B cell (primary cell): ENCODE results near the gene CCDC88B. TPM values are rescaled to one million over a fixed set of nuclear protein-coding genes. Genes with fewer than 3 reads are reported as not detected.

Source experiments
- ATAC-seq: fragments of 200-7000 bp; cut with Tn5 transposase; one replicate; pipeline ENCODE4 v1.10.0; 2021; ENCODE audit warnings: low read depth, mild to moderate bottlenecking, moderate number of reproducible peaks, moderate library complexity
- CTCF ChIA-PET: fragments of 350-600 bp; sonication (Branson Sonifier 250); formaldehyde crosslinking; loops from one replicate; lab custom pipeline; 2021; ENCODE audit warnings: antibody characterized with exemption, inconsistent platforms; lab: Charles Lee
- POLR2A ChIA-PET: fragments of 350-600 bp; sonication (Branson Sonifier 250); formaldehyde crosslinking; loops from one replicate; lab custom pipeline; 2021; ENCODE audit warnings: antibody characterized with exemption; lab: Charles Lee
- DNase-seq: peaks from one replicate; pipeline ENCODE4 v3.0.0; 2013
- H2AFZ ChIP-seq: 2 replicates; pipeline ENCODE4 v1.6.1; 2012; ENCODE audit warnings: mild to moderate bottlenecking, low read depth, low read length; ENCODE audit not compliant: insufficient read depth, poor library complexity, severe bottlenecking
- H3K27ac ChIP-seq, 2 donors: 1 replicate in 1 of 2; 2 replicates in 1 of 2; pipeline ENCODE4 v1.5.1; 2012 to 2013; ENCODE audit warnings: low read length in 2 of 2, mild to moderate bottlenecking in 2 of 2, moderate library complexity in 1 of 2
- H3K27me3 ChIP-seq, 4 experiments: fragments of 200-600 bp in 1 of 4; sonication (generic) in 1 of 4; replicated peaks in 1 of 4; 1 replicate in 2 of 4; 2 replicates in 2 of 4; pipeline versions ENCODE4 v1.6.1 to v1.7.0; 2013 to 2016; ENCODE audit warnings: low read length in 3 of 4, mild to moderate bottlenecking in 2 of 4, mixed read lengths in 1 of 4, moderate library complexity in 1 of 4; ENCODE audit not compliant: insufficient read depth in 4 of 4, control insufficient read depth in 3 of 4; ENCODE audit errors: control extremely low read depth in 1 of 4
- H3K36me3 ChIP-seq, 2 experiments: replicated peaks in 1 of 2; 1 replicate in 1 of 2; 2 replicates in 1 of 2; pipeline versions ENCODE4 v1.6.1 to v1.7.1; 2013; ENCODE audit warnings: low read length in 1 of 2; ENCODE audit not compliant: insufficient read depth in 2 of 2, control insufficient read depth in 1 of 2; ENCODE audit errors: control extremely low read depth in 1 of 2, extremely low read depth in 1 of 2
- H3K4me1 ChIP-seq, 2 donors: fragments of 200-600 bp in 1 of 2; sonication (generic) in 1 of 2; 1 replicate in 1 of 2; 2 replicates in 1 of 2; pipeline versions ENCODE4 v1.5.1 to v1.6.1; 2013 to 2017; ENCODE audit warnings: low read length in 2 of 2; ENCODE audit not compliant: control insufficient read depth in 2 of 2, insufficient read depth in 2 of 2
- H3K4me2 ChIP-seq: replicated peaks from 2 replicates; pipeline ENCODE3; 2012; ENCODE audit warnings: mild to moderate bottlenecking, low read depth, low read length; ENCODE audit not compliant: poor library complexity, severe bottlenecking
- H3K4me3 ChIP-seq, 5 experiments: fragments of 200-600 bp in 1 of 5; sonication (generic) in 1 of 5; 1 replicate in 3 of 5; 2 replicates in 2 of 5; pipeline versions ENCODE4 v1.5.1 to v1.7.0; 2011 to 2016; ENCODE audit warnings: low read length in 4 of 5, mild to moderate bottlenecking in 4 of 5, low read depth in 2 of 5, control low read depth in 1 of 5, moderate library complexity in 1 of 5; ENCODE audit not compliant: insufficient read depth in 1 of 5; ENCODE audit errors: control extremely low read depth in 1 of 5, extremely low read depth in 1 of 5
- H3K79me2 ChIP-seq: fragments of 200-600 bp; sonication (generic); one replicate; pipeline ENCODE4 v1.6.0; 2016; ENCODE audit warnings: low read length; ENCODE audit not compliant: control insufficient read depth, insufficient read depth
- H3K9ac ChIP-seq: fragments of 200-600 bp; sonication (generic); 2 replicates; pipeline ENCODE4 v1.6.1; 2017; ENCODE audit warnings: mild to moderate bottlenecking, low read length, moderate library complexity
- H3K9me3 ChIP-seq, 3 donors: one replicate each; pipeline versions ENCODE4 v1.6.1 to v1.7.1; 2013; ENCODE audit warnings: low read length in 2 of 3; ENCODE audit not compliant: control insufficient read depth in 2 of 3, insufficient read depth in 1 of 3; ENCODE audit errors: control extremely low read depth in 1 of 3
- H4K20me1 ChIP-seq: 2 replicates; pipeline ENCODE4 v1.6.0; 2012; ENCODE audit warnings: mild to moderate bottlenecking, low read length; ENCODE audit not compliant: insufficient read depth, control insufficient read depth, poor library complexity, severe bottlenecking
- H3K27ac Mint-ChIP-seq: one replicate; pipeline ENCODE4 v1.8.0; 2021; ENCODE audit warnings: mixed read lengths
- H3K27me3 Mint-ChIP-seq: one replicate; pipeline ENCODE4 v1.8.0; 2021; ENCODE audit warnings: mixed read lengths
- H3K4me1 Mint-ChIP-seq: one replicate; pipeline ENCODE4 v1.8.0; 2021; ENCODE audit warnings: mixed read lengths
- H3K4me3 Mint-ChIP-seq: one replicate; pipeline ENCODE4 v1.8.0; 2021; ENCODE audit warnings: mixed read lengths
- H3K9me3 Mint-ChIP-seq: one replicate; pipeline ENCODE4 v1.8.0; 2022; ENCODE audit warnings: mixed read lengths; ENCODE audit not compliant: insufficient read depth
- CTCF ChIP-seq: fragments of 200-600 bp; IDR thresholded peaks from one replicate; pipeline ENCODE4 v1.8.0; 2022; ENCODE audit warnings: antibody characterized with exemption, mild to moderate bottlenecking
- EZH2 ChIP-seq: IDR thresholded peaks from 2 replicates; pipeline ENCODE4 v1.6.1; 2012; ENCODE audit warnings: borderline replicate concordance, low read depth, mild to moderate bottlenecking, moderate library complexity, low read length; ENCODE audit not compliant: insufficient read depth, poor library complexity, severe bottlenecking
- WGBS: methylation state at CpG from one replicate; pipeline ENCODE4 v1.1.5; 2013; ENCODE audit warnings: missing lambda C conversion rate; ENCODE audit not compliant: insufficient coverage; 5-methylcytosine and 5-hydroxymethylcytosine counted together
- intact Hi-C: fragments of 100-400 bp; cut with micrococcal nuclease; formaldehyde crosslinking; loops from one replicate; pipeline ENCODE4 v1.10.0; 2022
- polyA plus RNA-seq: library from polyadenylated mRNA; depleted of rRNA; stranded (reverse); fragments of >200 nt; gene quantifications from 2 replicates; pipeline ENCODE4 v1.2.3, GENCODE V29; 2012
- total RNA-seq, 2 donors: library from RNA; stranded (reverse); fragments of 120-200 nt in 1 of 2; gene quantifications; 1 replicate in 1 of 2; 2 replicates in 1 of 2; pipeline versions ENCODE4 v1.2.3 to v1.2.4, GENCODE V29; 2013 to 2022

Gene CCDC88B
- total and polyA plus RNA-seq, 2 donors (not counting 1 experiment from before 2014, with no cell fraction given): 172 to 208 TPM

DNA sequence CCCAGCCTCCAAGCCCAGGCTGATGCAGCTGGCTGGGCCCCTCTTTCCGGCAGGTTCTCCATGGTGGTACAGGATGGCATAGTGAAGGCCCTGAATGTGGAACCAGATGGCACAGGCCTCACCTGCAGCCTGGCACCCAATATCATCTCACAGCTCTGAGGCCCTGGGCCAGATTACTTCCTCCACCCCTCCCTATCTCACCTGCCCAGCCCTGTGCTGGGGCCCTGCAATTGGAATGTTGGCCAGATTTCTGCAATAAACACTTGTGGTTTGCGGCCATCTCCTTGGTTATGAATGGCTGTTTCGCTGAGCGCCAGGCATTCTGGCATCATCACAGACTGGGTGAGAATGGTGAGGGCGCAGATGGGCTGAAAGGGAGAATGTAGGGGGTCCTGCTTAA, 18.5 kb upstream of the CCDC88B start:
- H3K4me1 ChIP-seq: peaks cover 8 to 21% of the 10 kb centered on the region in 2 donors
- H3K27me3 Mint-ChIP-seq: no peaks in the 10 kb centered on the region
- ATAC-seq (no peak), DNase-seq (no peak)
- H2AFZ ChIP-seq: no peak overlapping the region
- intact Hi-C loops: no loop called here
- H3K4me3 ChIP-seq: no peak overlapping the region
- H3K27me3 ChIP-seq: no peaks in the 10 kb centered on the region
- H3K27ac Mint-ChIP-seq: no peak overlapping the region
- H3K4me2 ChIP-seq: no peak overlapping the region
- H4K20me1 ChIP-seq: no peaks in the 10 kb centered on the region
- H3K9me3 ChIP-seq: no peaks in the 10 kb centered on the region
- 100% methylated on average over 5 of the region's 5 CpGs for WGBS
- no peak overlapping the region for H3K27ac ChIP-seq
- no peaks in the 10 kb centered on the region for H3K9me3 Mint-ChIP-seq
- no peak overlapping the region for H3K9ac ChIP-seq
- peaks cover 0 to 7% of the 10 kb centered on the region in 2 experiments for H3K36me3 ChIP-seq
- H3K4me3 Mint-ChIP-seq: no peak overlapping the region
- H3K4me1 Mint-ChIP-seq: peaks cover 30% of the 10 kb centered on the region
- ChIA-PET POLR2A (no interaction called here), CTCF (interaction anchor here (1.0 kb wide), 1 partner anchor 34 kb away, joined by 4 read pairs; no protein-coding TSS in a partner anchor)
- TF ChIP-seq CTCF (no peak), EZH2 (no peak)
- H3K79me2 ChIP-seq: peaks cover 5% of the 10 kb centered on the region

- intact Hi-C loops: no loop called here
- H2AFZ ChIP-seq: no peak overlapping the region
- Mint-ChIP-seq H3K27me3 (no peaks in the 10 kb centered on the region), H3K4me3 (no peak overlapping the region), H3K4me1 (peaks cover 20% of the 10 kb centered on the region), H3K9me3 (no peaks in the 10 kb centered on the region), H3K27ac (no peak overlapping the region)
- ChIA-PET CTCF (no interaction called here), POLR2A (interaction anchor here (0.6 to 1.8 kb wide), 2 partner anchors 12 to 109 kb away, joined by 7 to 9 read pairs; no protein-coding TSS in a partner anchor)
- DNase-seq (no peak), ATAC-seq (no peak)
- H3K27me3 ChIP-seq: no peaks in the 10 kb centered on the region
- H3K79me2 ChIP-seq: peaks cover 5% of the 10 kb centered on the region
- WGBS: 96% methylated on average over 4 of the region's 7 CpGs
- H3K36me3 ChIP-seq: peaks cover 0 to 7% of the 10 kb centered on the region in 2 experiments
- no peak overlapping the region for H3K4me3 ChIP-seq
- TF ChIP-seq EZH2 (no peak), CTCF (no peak)
- no peak overlapping the region for H3K4me2 ChIP-seq
- H4K20me1 ChIP-seq: no peaks in the 10 kb centered on the region
- H3K9ac ChIP-seq: no peak overlapping the region
- peaks cover 8 to 14% of the 10 kb centered on the region in 2 donors for H3K4me1 ChIP-seq
- no peak overlapping the region for H3K27ac ChIP-seq
- H3K9me3 ChIP-seq: no peaks in the 10 kb centered on the region
These were observed 17.1 kb upstream of the CCDC88B start for GRCh38 chr11:64322925-64323260.
